Ovary (tissue), 9 donors: ENCODE measurements around the gene DOC2B. TPM values are rescaled to one million over a fixed set of nuclear protein-coding genes. Genes with fewer than 3 reads are reported as not detected.
"Not testable (repeated sequence)": the region's sequence is repeated elsewhere in the genome, so short reads cannot be mapped to it uniquely, and the experiment has no call there.

Experiments
- DNase-seq, 5 donors: peaks; one replicate each; pipeline ENCODE4 v3.0.0-alpha.2; 2019 to 2020
- H3K27ac ChIP-seq, 2 donors: fragments of 200-600 bp; one replicate each; pipeline versions ENCODE4 v1.5.1 to v1.8.0; 2019 to 2022
- H3K27me3 ChIP-seq: fragments of 200-600 bp; one replicate; pipeline ENCODE4 v1.8.0; 2022
- H3K36me3 ChIP-seq: fragments of 200-600 bp; sonication (generic); one replicate; pipeline ENCODE4 v1.5.1; 2019
- H3K4me1 ChIP-seq: one replicate; pipeline ENCODE4 v1.8.1; 2013; ENCODE audit warnings: mild to moderate bottlenecking, moderate library complexity; ENCODE audit not compliant: insufficient read depth
- H3K4me3 ChIP-seq: fragments of 200-600 bp; sonication (generic); one replicate; pipeline ENCODE4 v1.5.1; 2017
- H3K9me3 ChIP-seq, 2 donors: fragments of 200-600 bp in 1 of 2; sonication (generic) in 1 of 2; one replicate each; pipeline versions ENCODE4 v1.5.1 to v1.8.1; 2013 to 2019; ENCODE audit warnings: mild to moderate bottlenecking in 1 of 2, moderate library complexity in 1 of 2
- WGBS, 3 donors: extraction: QIAGEN DNeasy Blood & Tissue Kit in 1 of 3; methylation state at CpG; one replicate each; pipeline versions ENCODE4 v1.1.5 to v1.1.7; 2013 to 2017; 5-methylcytosine and 5-hydroxymethylcytosine counted together
- intact Hi-C, 4 donors: fragments of 100-400 bp; cut with DNase I; formaldehyde crosslinking; loops; one replicate each; pipeline versions ENCODE4 v1.11.0 to v1.15.1; 2022 to 2023
- polyA plus RNA-seq, 2 donors: library from polyadenylated mRNA; stranded (reverse); fragments of 200-250 nt in 1 of 2; fragments of 350-450 nt in 1 of 2; fragmentation: Illumina TruSeq in 1 of 2; extraction: RNeasy Lipid Tissue Mini Kit (QIAGEN cat#74804) in 1 of 2; gene quantifications; one replicate each; pipeline ENCODE4 v1.2.3, GENCODE V29; 2013 to 2014
- total RNA-seq, 7 donors: library from RNA; depleted of rRNA in 2 of 7; stranded (reverse); fragments of >200 nt in 2 of 7; fragmentation: NEBNext Ultra II Directional in 3 of 7; extraction: Animal tissue kit (Norgen Biotek cat#: 25700) in 3 of 7; gene quantifications; one replicate each; pipeline versions ENCODE4 v1.1.0 to v1.2.4, GENCODE V29; 2016 to 2023
- donor health status: DM: no; HTN: no; CAD: no; lungs with moderate emphysema.
- donor health status: DM: no; HTN: no; CAD: no.
- donor health status: Bipolar disorder and iron deficiency.
- donor health status: DM: yes; HTN: yes; CAD: no.
- donor health status: DM: no; HTN: no; CAD: no.
- donor health status: DM: yes; HTN: yes; CAD: no.

DOC2B gene
- total and polyA plus RNA-seq, 9 donors = 0.83 to 4.5 (median 2.0) TPM

DNA sequence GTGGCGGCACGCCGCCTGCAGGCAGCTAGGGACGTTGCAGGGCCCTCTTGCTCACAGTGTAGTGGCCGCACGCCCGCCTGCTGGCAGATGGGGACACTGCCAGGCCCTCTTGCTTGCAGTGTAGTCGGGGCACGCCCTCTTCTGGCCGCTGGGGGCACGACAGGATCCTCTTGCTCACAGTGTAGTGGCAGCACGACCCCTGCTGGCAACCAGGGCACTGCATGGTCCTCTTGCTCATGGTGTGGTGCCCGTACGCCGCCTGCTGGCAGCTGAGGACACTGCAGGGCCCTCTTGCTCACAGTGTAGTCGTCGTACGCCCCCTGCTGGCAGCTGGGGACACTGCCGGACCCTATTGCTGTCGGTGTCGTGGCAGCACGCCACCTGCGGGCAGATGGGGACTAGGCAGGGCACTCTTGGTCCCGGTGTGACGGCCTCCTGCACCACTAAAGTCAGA lies 47.1 kb downstream of the DOC2B start:
- H3K4me1 ChIP-seq, H3K36me3 ChIP-seq, intact Hi-C loops, H3K27me3 ChIP-seq, H3K4me3 ChIP-seq, H3K27ac ChIP-seq, H3K9me3 ChIP-seq: not testable (repeated sequence)
- WGBS, 3 donors = 67 to 69% methylated on average over 2 to 12 of the region's 25 CpGs; no CpG with 5 or more reads in 1 of the 3 donors
- DNase-seq = peak in 2 of 5 donors; percentile 3 to 44

- H3K36me3 ChIP-seq, H3K4me3 ChIP-seq, H3K27ac ChIP-seq, intact Hi-C loops, H3K4me1 ChIP-seq, H3K9me3 ChIP-seq, H3K27me3 ChIP-seq: not testable (repeated sequence)
- peak in 1 of 5 donors; percentile 34 for DNase-seq
- WGBS, 3 donors = 81% methylated on average over 19 of the region's 40 CpGs; no CpG with 5 or more reads in 2 of the 3 donors
Observed at GRCh38 chr17:133932-134331, 47.5 kb downstream of the DOC2B start.

- H3K9me3 ChIP-seq, H3K36me3 ChIP-seq, intact Hi-C loops, H3K4me1 ChIP-seq, H3K27ac ChIP-seq, H3K4me3 ChIP-seq, H3K27me3 ChIP-seq: not testable (repeated sequence)
- 0 to 2% (median 1%) methylated on average over 3 to 19 of the region's 20 CpGs for WGBS, 3 donors
- peak in 2 of 5 donors; percentile 48 to 84 for DNase-seq
Observed at GRCh38 chr17:118339-118917, 63.0 kb downstream of the DOC2B start.

GRCh38 chr17:113111-113510 lies 68.3 kb downstream of the DOC2B start:
- H3K9me3 ChIP-seq, H3K36me3 ChIP-seq, intact Hi-C loops, H3K4me1 ChIP-seq, H3K27me3 ChIP-seq, H3K4me3 ChIP-seq, H3K27ac ChIP-seq: not testable (repeated sequence)
- peak in 1 of 5 donors; percentile 12 for DNase-seq
- WGBS, 3 donors = no CpG with 5 or more reads among the region's 5 CpGs

Other genes starting within 250 kb of the DOC2B start
- not detected for gene SCGB1C2, start 44.1 kb downstream of the DOC2B start, total RNA-seq
- not detected for gene SCGB1C2, start 44.1 kb downstream of the DOC2B start, polyA plus RNA-seq
- 10 to 100 TPM; 19.4 to 43.8 (median 25.5) TPM for gene RPH3AL, start 171.2 kb upstream of the DOC2B start, total RNA-seq
- 10 to 100 TPM in 1 of 2 donors, 1 to 10 TPM in 1; 5.8 to 15.6 TPM for gene RPH3AL, start 171.2 kb upstream of the DOC2B start, polyA plus RNA-seq